ENCODE results near the gene CLNK. TPM values are rescaled to one million over a fixed set of nuclear protein-coding genes. Genes with fewer than 3 reads are reported as not detected.

The CLNK gene
- total and polyA plus RNA-seq, 2 of the 13 experiments (the other 11 are each of a cell fraction or from before 2014, with no cell fraction given): not detected

DNA sequence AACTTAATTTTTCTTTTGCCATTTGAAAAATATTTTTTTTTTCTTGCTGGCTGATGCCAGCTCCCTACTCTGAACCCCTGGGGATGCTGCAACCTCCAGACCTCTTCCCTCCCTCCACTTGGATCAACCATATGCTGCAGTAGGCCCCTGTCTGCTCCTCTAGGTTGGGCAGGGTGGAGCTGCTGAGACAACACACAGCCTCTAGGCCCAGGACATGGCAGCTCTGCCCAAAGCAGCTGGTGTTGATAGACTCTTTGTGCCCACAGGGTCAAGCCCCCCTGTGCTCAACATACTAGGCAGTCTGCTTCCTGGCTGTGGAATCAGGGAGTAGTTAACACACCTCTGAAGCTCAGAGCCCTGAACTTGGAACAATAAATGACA lies 19.9 kb upstream of the CLNK start:
- TF ChIP-seq CCAR2 (optimal IDR thresholded peaks at IDR 0.05; ENCODE audit: low read depth, low read length): no peak
- no peak for TF ChIP-seq THYN1 (CRISPR knock-in tag; IDR thresholded peaks at IDR 0.05; ENCODE audit: borderline replicate concordance, low read depth)
- TF ChIP-seq KMT2A (CRISPR knock-in tag; IDR thresholded peaks at IDR 0.05): no peak
- TF ChIP-seq KDM6A (CRISPR knock-in tag; IDR thresholded peaks at IDR 0.05; ENCODE audit: low read depth): no peak
- TF ChIP-seq ZNF142 (CRISPR knock-in tag; IDR thresholded peaks at IDR 0.05): no peak
- no peak for TF ChIP-seq FOXO1 (CRISPR knock-in tag; IDR thresholded peaks at IDR 0.05)
- no peak for TF ChIP-seq NFRKB (IDR thresholded peaks at IDR 0.05)
- TF ChIP-seq, protein P1, sequence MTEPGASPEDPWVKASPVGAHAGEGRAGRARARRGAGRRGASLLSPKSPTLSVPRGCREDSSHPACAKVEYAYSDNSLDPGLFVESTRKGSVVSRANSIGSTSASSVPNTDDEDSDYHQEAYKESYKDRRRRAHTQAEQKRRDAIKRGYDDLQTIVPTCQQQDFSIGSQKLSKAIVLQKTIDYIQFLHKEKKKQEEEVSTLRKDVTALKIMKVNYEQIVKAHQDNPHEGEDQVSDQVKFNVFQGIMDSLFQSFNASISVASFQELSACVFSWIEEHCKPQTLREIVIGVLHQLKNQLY (CRISPR knock-in tag; IDR thresholded peaks at IDR 0.05): no peak
- TF ChIP-seq HMGXB3 (CRISPR knock-in tag; IDR thresholded peaks at IDR 0.05; ENCODE audit: borderline replicate concordance): no peak
- TF ChIP-seq, protein P2, sequence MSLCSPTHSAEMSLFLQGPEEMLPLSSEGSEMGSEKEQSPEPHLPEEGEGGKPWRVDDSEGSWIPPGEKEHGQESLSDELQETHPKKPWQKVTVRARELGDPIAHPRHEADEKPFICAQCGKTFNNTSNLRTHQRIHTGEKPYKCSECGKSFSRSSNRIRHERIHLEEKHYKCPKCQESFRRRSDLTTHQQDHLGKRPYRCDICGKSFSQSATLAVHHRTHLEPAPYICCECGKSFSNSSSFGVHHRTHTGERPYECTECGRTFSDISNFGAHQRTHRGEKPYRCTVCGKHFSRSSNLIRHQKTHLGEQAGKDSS (CRISPR knock-in tag; IDR thresholded peaks at IDR 0.05; ENCODE audit: borderline replicate concordance, low read depth): no peak
- no peak for TF ChIP-seq NFIC (IDR thresholded peaks at IDR 0.05; ENCODE audit: low read length)
- Histone ChIP-seq H3K36me3 (replicated peaks in 1 of 2; ENCODE audit: control insufficient read depth in 1 of 2, insufficient read depth in 2 of 2, low read length in 2 of 2) (no peaks in the 10 kb centered on the region), H3K9ac (ENCODE audit: insufficient read depth, low read depth, low read length) (no peak overlapping the region), H2AFZ (ENCODE audit: low read length) (no peak overlapping the region), H3K4me1 (ENCODE audit: insufficient read depth, low read length) (no peaks in the 10 kb centered on the region), H3K9me3 (ENCODE audit: low read length) (no peaks in the 10 kb centered on the region), H3K79me2 (ENCODE audit: insufficient read depth, low read length) (no peaks in the 10 kb centered on the region), H4K20me1 (ENCODE audit: insufficient read depth, low read length) (no peaks in the 10 kb centered on the region), H3K4me2 (ENCODE audit: low read depth, low read length) (no peak overlapping the region), H3K27ac (ENCODE audit: extremely low read length, insufficient read depth, low read length) (no peak overlapping the region), H3K27me3 (ENCODE audit: control insufficient read depth in 1 of 2, insufficient read depth in 2 of 2, low read length in 2 of 2) (no peaks in the 10 kb centered on the region), H3K4me3 (replicated peaks in 1 of 3; ENCODE audit: insufficient read depth in 1 of 3, low read depth in 2 of 3, low read length in 3 of 3) (no peak overlapping the region)
- in situ Hi-C loops (cut with HindIII; ENCODE audit: extremely low pct_ligation_motif_present, low pct_unique_long_range_greater_than_20kb) (no loop called here), intact Hi-C loops (cut with micrococcal nuclease; ENCODE audit: unreplicated experiment) (no loop called here)
- FAIRE-seq (no peak), DNase-seq (ENCODE audit: low spot score) (no peak), ATAC-seq (no peak)
- POLR2A ChIA-PET: no interaction called here
- no TSS peak for BruUV-seq (replicated peaks)
- CTCF ChIA-PET (ENCODE audit: low intra/inter-chr PET ratio, low total read pairs): no interaction called here
